CD4-positive, CD25-positive, alpha-beta regulatory T cell (primary cell): Measurements from ENCODE around the gene TSC22D1. TPM values are rescaled to one million over a fixed set of nuclear protein-coding genes. Genes with fewer than 3 reads are reported as not detected.

Source experiments
- ATAC-seq, 2 donors: fragments of 150-1000 bp; cut with Tn5 transposase; one replicate each; pipeline ENCODE4 v1.10.0; 2021; ENCODE audit warnings: low read depth in 2 of 2, moderate number of reproducible peaks in 2 of 2, moderate library complexity in 1 of 2
- DNase-seq, 3 donors: peaks; one replicate each; pipeline versions ENCODE4 v3.0.0 to v3.0.0-alpha.2; 2012 to 2022; ENCODE audit warnings: mixed read lengths in 1 of 3
- H3K27ac ChIP-seq: one replicate; pipeline ENCODE4 v1.7.0; 2013; ENCODE audit warnings: mild to moderate bottlenecking, low read length; ENCODE audit not compliant: insufficient read depth, poor library complexity, severe bottlenecking
- H3K27me3 ChIP-seq: one replicate; pipeline ENCODE4 v1.7.0; 2013; ENCODE audit warnings: low read length; ENCODE audit not compliant: control insufficient read depth, insufficient read depth
- H3K36me3 ChIP-seq: one replicate; pipeline ENCODE4 v1.7.0; 2013; ENCODE audit warnings: mild to moderate bottlenecking, low read length, moderate library complexity; ENCODE audit not compliant: control insufficient read depth, insufficient read depth
- H3K4me1 ChIP-seq: 2 replicates; pipeline ENCODE4 v1.7.0; 2013; ENCODE audit warnings: mild to moderate bottlenecking, low read length; ENCODE audit not compliant: insufficient read depth, control insufficient read depth, poor library complexity, severe bottlenecking
- H3K4me3 ChIP-seq: one replicate; pipeline ENCODE4 v1.7.0; 2013; ENCODE audit warnings: low read depth, mild to moderate bottlenecking, low read length, moderate library complexity
- H3K9me3 ChIP-seq, 2 experiments: 1 replicate in 1 of 2; 2 replicates in 1 of 2; pipeline ENCODE4 v1.7.0; 2013; ENCODE audit warnings: low read length in 2 of 2, mild to moderate bottlenecking in 1 of 2, moderate library complexity in 1 of 2; ENCODE audit not compliant: control insufficient read depth in 2 of 2
- H3K27ac Mint-ChIP-seq, 3 donors: one replicate each; pipeline ENCODE4 v1.8.0; 2020 to 2022; ENCODE audit warnings: mild to moderate bottlenecking in 3 of 3, mixed read lengths in 3 of 3, moderate library complexity in 2 of 3
- H3K27me3 Mint-ChIP-seq: one replicate; pipeline ENCODE4 v1.8.0; 2022; ENCODE audit warnings: mild to moderate bottlenecking, mixed read lengths
- H3K36me3 Mint-ChIP-seq: one replicate; pipeline ENCODE4 v1.8.0; 2020; ENCODE audit warnings: mixed read lengths
- H3K4me1 Mint-ChIP-seq, 4 donors: one replicate each; pipeline ENCODE4 v1.8.0; 2020 to 2022; ENCODE audit warnings: mixed read lengths in 4 of 4, mild to moderate bottlenecking in 1 of 4
- H3K4me3 Mint-ChIP-seq, 4 donors: one replicate each; pipeline ENCODE4 v1.8.0; 2020 to 2022; ENCODE audit warnings: mild to moderate bottlenecking in 4 of 4, mixed read lengths in 4 of 4, moderate library complexity in 3 of 4
- H3K9me3 Mint-ChIP-seq, 7 donors: one replicate each; pipeline ENCODE4 v1.8.0; 2020 to 2022; ENCODE audit warnings: mixed read lengths in 7 of 7, mild to moderate bottlenecking in 3 of 7, moderate library complexity in 2 of 7
- polyA plus RNA-seq, 4 donors: library from polyadenylated mRNA; unstranded; fragments of 300-500 nt; fragmentation: Illumina TruSeq; gene quantifications; one replicate each; pipeline ENCODE4 v1.2.3, GENCODE V29; 2021
- total RNA-seq: library from RNA; stranded (reverse); gene quantifications from one replicate; pipeline ENCODE4 v1.2.3, GENCODE V29; 2022

The TSC22D1 gene
- total and polyA plus RNA-seq, 5 donors from 2014 or later = 4.0 to 35.9 (median 4.1) TPM

DNA sequence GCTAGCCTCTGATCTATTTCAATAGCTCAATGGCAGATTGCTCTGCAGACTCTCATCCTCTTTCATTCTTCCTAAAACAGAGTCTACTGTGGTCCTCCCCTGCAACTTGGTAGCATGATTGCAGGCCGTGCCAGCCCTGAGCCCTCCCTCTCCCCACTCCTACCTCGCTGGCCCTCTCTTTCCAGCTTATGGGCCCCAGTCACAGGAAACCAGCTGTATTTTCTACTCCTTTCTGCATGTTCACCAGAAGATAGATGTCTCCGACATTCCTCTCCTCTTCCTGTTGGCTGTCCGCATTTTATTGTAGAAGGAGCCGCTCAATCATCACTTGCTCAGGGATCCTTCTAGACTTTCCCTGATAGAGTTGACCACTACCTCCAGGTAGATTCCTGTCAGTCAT lies 152.3 kb downstream of the TSC22D1 start:
- peaks cover 18% of the 10 kb centered on the region for H3K27me3 Mint-ChIP-seq
- H3K27me3 ChIP-seq = peaks cover 2% of the 10 kb centered on the region
- H3K9me3 ChIP-seq = no peaks in the 10 kb centered on the region
- no peak overlapping the region for H3K27ac Mint-ChIP-seq
- H3K4me3 Mint-ChIP-seq = no peak overlapping the region
- no peak overlapping the region for H3K27ac ChIP-seq
- no peaks in the 10 kb centered on the region for H3K4me1 Mint-ChIP-seq
- H3K36me3 ChIP-seq = no peaks in the 10 kb centered on the region
- no peaks in the 10 kb centered on the region for H3K4me1 ChIP-seq
- H3K36me3 Mint-ChIP-seq = no peaks in the 10 kb centered on the region
- H3K9me3 Mint-ChIP-seq = no peaks in the 10 kb centered on the region
- H3K4me3 ChIP-seq = no peak overlapping the region
- ATAC-seq = no peak
- DNase-seq = no peak

DNA sequence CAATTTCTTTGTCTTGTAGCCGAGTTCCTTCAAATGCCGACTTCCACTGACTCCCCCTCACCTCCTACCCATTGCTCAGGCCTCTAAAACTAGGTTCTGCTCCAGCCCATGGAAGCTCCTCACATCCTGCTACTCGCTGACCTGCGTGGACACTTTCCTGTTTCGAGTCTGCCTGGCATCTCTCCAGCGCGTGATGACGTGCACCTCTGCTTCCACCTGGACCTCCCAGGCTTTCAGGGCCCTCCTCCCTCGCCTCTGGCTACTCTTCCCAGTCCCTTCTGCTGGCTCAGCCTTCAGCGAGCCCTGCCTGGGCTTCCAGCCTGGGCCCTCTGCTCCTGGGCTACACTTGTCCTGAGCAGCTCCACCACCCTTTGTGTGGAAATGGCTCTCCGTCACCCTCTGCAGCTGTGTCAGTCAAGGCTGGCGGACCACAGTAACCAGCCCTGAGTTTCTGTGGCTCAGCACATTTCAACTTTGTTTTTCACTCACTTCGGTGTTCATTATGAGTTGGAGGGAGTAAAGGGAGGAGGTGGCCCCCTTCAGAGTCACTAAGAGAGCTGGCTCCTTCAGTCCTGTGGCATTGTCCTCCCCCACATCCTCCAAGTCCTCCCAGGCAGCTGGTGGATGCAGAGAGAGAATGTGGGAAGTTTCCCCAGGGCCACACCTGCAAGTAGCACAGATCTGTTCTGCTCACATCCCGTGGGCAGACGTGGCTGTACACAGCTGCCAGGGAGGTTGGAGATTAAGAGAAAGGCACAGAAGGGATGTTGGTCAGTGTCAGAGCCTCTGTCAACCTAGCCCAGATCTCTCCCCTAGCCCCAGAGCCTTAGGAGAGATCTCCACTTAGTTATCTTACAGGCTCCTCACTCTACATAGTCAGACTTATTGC lies 153.1 kb downstream of the TSC22D1 start:
- Histone ChIP-seq H3K36me3 (no peaks in the 10 kb centered on the region), H3K27me3 (peaks cover 2% of the 10 kb centered on the region), H3K4me1 (no peaks in the 10 kb centered on the region), H3K4me3 (no peak overlapping the region), H3K27ac (no peak overlapping the region), H3K9me3 (no peaks in the 10 kb centered on the region)
- DNase-seq (no peak), ATAC-seq (no peak)
- Mint-ChIP-seq H3K9me3 (no peaks in the 10 kb centered on the region), H3K4me3 (no peak overlapping the region), H3K27ac (no peak overlapping the region), H3K27me3 (peaks cover 18% of the 10 kb centered on the region), H3K4me1 (no peaks in the 10 kb centered on the region), H3K36me3 (no peaks in the 10 kb centered on the region)

GRCh38 chr13:44421853-44422525 lies 154.1 kb downstream of the TSC22D1 start:
- no peaks in the 10 kb centered on the region for H3K36me3 Mint-ChIP-seq
- peak overlapping the region in 1 of 3 donors; percentile 0 for H3K27ac Mint-ChIP-seq
- H3K4me1 Mint-ChIP-seq = no peaks in the 10 kb centered on the region
- H3K27ac ChIP-seq = no peak overlapping the region
- H3K4me3 Mint-ChIP-seq = no peak overlapping the region
- no peak for DNase-seq
- H3K9me3 ChIP-seq = no peaks in the 10 kb centered on the region
- H3K4me1 ChIP-seq = no peaks in the 10 kb centered on the region
- H3K4me3 ChIP-seq = no peak overlapping the region
- H3K36me3 ChIP-seq = no peaks in the 10 kb centered on the region
- peaks cover 2% of the 10 kb centered on the region for H3K27me3 ChIP-seq
- no peaks in the 10 kb centered on the region for H3K9me3 Mint-ChIP-seq
- H3K27me3 Mint-ChIP-seq = peaks cover 13% of the 10 kb centered on the region
- ATAC-seq = no peak

DNA sequence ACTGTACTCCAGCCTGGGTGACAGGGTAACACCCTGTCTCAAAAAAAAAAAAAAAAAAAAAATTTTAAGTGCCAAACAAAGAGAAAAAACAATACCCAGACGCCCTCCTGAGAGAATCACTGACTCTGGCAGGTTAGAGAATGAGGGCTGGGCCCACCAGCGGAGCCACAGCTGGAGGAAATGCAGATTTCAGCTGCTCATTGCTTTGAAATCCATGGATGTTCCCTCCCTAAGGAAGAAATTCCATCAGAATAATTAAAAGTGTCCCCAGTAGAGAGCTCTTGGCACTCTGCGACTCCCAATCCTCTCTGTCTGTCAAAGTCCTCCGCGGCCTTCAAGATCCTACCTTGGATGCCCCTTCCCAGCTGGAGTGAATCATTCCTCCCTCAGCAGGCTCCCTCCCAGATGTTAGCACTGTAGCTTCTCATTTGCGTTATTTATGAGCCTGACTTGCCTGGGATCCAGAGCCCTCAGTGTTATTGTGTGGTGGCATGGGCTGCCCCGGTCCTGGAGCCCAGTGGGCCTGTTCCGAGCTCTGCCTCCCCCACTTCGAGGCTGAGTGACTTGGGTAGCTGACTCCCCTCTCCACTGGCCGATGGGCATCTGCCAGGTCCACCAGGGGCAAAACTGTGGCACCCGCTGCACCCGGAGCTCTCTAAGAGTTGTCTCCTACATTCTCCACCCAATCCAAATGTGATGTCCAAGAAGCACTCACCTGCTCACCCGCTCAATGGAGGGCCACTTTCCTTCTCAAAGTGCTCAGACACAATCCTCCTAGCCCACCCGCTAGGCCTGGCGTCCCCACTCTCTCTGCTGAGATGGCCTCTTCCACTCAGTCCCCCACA lies 155.5 kb downstream of the TSC22D1 start:
- Mint-ChIP-seq H3K4me1 (no peaks in the 10 kb centered on the region), H3K36me3 (no peaks in the 10 kb centered on the region), H3K27me3 (peaks cover 13% of the 10 kb centered on the region), H3K4me3 (no peak overlapping the region), H3K9me3 (no peaks in the 10 kb centered on the region), H3K27ac (peak overlapping the region in 1 of 3 donors; percentile 72)
- ATAC-seq (no peak), DNase-seq (no peak)
- Histone ChIP-seq H3K36me3 (no peaks in the 10 kb centered on the region), H3K9me3 (no peaks in the 10 kb centered on the region), H3K4me1 (no peaks in the 10 kb centered on the region), H3K27ac (no peak overlapping the region), H3K27me3 (peaks cover 2% of the 10 kb centered on the region), H3K4me3 (no peak overlapping the region)

- Mint-ChIP-seq H3K4me1 (no peaks in the 10 kb centered on the region), H3K9me3 (no peaks in the 10 kb centered on the region), H3K27ac (no peak overlapping the region), H3K36me3 (no peaks in the 10 kb centered on the region), H3K27me3 (no peaks in the 10 kb centered on the region), H3K4me3 (no peak overlapping the region)
- no peaks in the 10 kb centered on the region for H3K9me3 ChIP-seq
- H3K36me3 ChIP-seq = no peaks in the 10 kb centered on the region
- no peaks in the 10 kb centered on the region for H3K27me3 ChIP-seq
- H3K27ac ChIP-seq = no peak overlapping the region
- ATAC-seq = no peak
- H3K4me1 ChIP-seq = no peaks in the 10 kb centered on the region
- no peak overlapping the region for H3K4me3 ChIP-seq
- DNase-seq = no peak
These were observed 158.3 kb downstream of the TSC22D1 start for GRCh38 chr13:44417876-44418275.

GRCh38 chr13:44417446-44417845 lies 158.7 kb downstream of the TSC22D1 start:
- no peak overlapping the region for H3K4me3 Mint-ChIP-seq
- no peak for ATAC-seq
- H3K4me1 Mint-ChIP-seq = no peaks in the 10 kb centered on the region

DNA sequence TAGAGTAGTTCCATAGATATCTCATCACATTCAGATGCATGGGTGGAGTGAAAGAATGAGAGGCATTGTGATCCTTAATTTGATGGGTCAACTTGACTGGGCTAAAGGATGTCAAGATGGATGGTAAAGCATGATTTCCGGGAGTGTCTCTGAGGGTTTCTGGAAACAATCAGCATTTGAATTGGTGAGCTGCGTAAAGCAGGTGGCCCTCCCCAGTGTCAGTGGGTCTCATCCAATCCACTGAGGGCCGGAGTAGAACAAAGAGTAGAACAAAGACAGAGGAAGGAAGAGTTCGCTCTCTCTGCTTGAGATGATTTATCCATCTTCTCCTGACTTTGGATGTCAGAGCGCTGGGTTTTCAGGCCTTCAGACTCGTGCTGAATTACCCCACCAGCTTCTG lies 159.4 kb downstream of the TSC22D1 start:
- DNase-seq (no peak), ATAC-seq (no peak)
- Mint-ChIP-seq H3K27me3 (no peaks in the 10 kb centered on the region), H3K9me3 (no peaks in the 10 kb centered on the region), H3K4me3 (no peak overlapping the region), H3K36me3 (no peaks in the 10 kb centered on the region), H3K27ac (no peak overlapping the region), H3K4me1 (no peaks in the 10 kb centered on the region)
- Histone ChIP-seq H3K27me3 (no peaks in the 10 kb centered on the region), H3K4me3 (no peak overlapping the region), H3K36me3 (no peaks in the 10 kb centered on the region), H3K9me3 (no peaks in the 10 kb centered on the region), H3K4me1 (no peaks in the 10 kb centered on the region), H3K27ac (no peak overlapping the region)

More at GRCh38 chr13:44417446-44417845, 158.7 kb downstream of the TSC22D1 start:
- Mint-ChIP-seq H3K27ac (no peak overlapping the region), H3K9me3 (no peaks in the 10 kb centered on the region), H3K36me3 (no peaks in the 10 kb centered on the region), H3K27me3 (no peaks in the 10 kb centered on the region)
- H3K4me1 ChIP-seq = no peaks in the 10 kb centered on the region
- no peaks in the 10 kb centered on the region for H3K36me3 ChIP-seq
- H3K4me3 ChIP-seq = no peak overlapping the region
- no peaks in the 10 kb centered on the region for H3K9me3 ChIP-seq
- H3K27ac ChIP-seq = no peak overlapping the region
- H3K27me3 ChIP-seq = no peaks in the 10 kb centered on the region
- no peak for DNase-seq
